ENCODE measurements around the gene ATAD3C.

DNA sequence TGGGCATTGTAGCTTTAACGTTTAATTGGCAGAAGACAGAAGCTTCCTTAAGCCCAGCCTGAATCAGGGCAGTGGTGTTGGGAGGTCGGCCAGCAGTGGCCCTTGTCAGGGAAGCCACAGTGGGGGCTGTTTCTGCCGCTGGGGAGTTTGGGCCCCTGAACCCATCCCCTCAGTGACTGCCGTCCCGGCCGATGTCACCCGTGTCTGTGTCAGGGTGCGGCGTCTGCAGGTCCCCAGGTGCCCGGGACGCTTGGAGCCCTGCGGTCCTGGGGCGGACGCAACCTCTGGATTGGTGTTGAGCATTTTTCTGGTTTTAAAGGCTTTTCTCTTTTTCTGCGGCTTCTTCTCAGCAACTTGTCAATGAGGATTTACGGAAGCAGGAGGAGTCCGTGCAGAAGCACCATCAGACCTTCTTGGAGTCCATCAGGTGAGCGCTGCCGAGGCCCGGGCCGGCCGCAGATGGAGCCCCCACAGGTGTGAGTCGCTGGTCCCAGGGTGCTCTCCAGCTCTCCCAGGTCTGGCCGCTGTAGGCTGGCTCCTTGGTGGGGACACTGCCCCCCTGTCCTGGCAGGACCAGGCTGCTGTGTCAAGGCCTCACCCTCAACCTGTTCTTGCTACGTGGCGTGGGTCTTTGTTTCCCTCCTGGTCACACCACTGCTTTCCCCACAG is 2.3 kb downstream of the ATAD3C start:
- TF ChIP-seq, protein P1, sequence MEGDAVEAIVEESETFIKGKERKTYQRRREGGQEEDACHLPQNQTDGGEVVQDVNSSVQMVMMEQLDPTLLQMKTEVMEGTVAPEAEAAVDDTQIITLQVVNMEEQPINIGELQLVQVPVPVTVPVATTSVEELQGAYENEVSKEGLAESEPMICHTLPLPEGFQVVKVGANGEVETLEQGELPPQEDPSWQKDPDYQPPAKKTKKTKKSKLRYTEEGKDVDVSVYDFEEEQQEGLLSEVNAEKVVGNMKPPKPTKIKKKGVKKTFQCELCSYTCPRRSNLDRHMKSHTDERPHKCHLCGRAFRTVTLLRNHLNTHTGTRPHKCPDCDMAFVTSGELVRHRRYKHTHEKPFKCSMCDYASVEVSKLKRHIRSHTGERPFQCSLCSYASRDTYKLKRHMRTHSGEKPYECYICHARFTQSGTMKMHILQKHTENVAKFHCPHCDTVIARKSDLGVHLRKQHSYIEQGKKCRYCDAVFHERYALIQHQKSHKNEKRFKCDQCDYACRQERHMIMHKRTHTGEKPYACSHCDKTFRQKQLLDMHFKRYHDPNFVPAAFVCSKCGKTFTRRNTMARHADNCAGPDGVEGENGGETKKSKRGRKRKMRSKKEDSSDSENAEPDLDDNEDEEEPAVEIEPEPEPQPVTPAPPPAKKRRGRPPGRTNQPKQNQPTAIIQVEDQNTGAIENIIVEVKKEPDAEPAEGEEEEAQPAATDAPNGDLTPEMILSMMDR (IDR thresholded peaks at IDR 0.05) = no peak
- TF ChIP-seq RCOR1 (IDR thresholded peaks at IDR 0.05; ENCODE audit: low read depth, low read length) = no peak
- TF ChIP-seq SREBF2 (IDR thresholded peaks at IDR 0.05) = no peak
- no peak for TF ChIP-seq ESRRA (IDR thresholded peaks at IDR 0.05; ENCODE audit: borderline replicate concordance, low read length)
- TF ChIP-seq POLR2A (IDR thresholded peaks at IDR 0.05; ENCODE audit: low read length) = no peak
- TF ChIP-seq ZFP36 (IDR thresholded peaks at IDR 0.05; ENCODE audit: borderline replicate concordance, partially characterized antibody) = no peak
- TF ChIP-seq EP300 (IDR thresholded peaks at IDR 0.05) = no peak
- TF ChIP-seq HDAC2 (IDR thresholded peaks at IDR 0.05) = no peak
- TF ChIP-seq KDM5A (IDR thresholded peaks at IDR 0.05) = no peak
- no peak for TF ChIP-seq CHD2 (IDR thresholded peaks at IDR 0.05; ENCODE audit: low read length, partially characterized antibody)
- TF ChIP-seq, protein P2, sequence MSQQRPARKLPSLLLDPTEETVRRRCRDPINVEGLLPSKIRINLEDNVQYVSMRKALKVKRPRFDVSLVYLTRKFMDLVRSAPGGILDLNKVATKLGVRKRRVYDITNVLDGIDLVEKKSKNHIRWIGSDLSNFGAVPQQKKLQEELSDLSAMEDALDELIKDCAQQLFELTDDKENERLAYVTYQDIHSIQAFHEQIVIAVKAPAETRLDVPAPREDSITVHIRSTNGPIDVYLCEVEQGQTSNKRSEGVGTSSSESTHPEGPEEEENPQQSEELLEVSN (IDR thresholded peaks at IDR 0.05; ENCODE audit: borderline replicate concordance, low read depth) = no peak
- TF ChIP-seq, protein P3, sequence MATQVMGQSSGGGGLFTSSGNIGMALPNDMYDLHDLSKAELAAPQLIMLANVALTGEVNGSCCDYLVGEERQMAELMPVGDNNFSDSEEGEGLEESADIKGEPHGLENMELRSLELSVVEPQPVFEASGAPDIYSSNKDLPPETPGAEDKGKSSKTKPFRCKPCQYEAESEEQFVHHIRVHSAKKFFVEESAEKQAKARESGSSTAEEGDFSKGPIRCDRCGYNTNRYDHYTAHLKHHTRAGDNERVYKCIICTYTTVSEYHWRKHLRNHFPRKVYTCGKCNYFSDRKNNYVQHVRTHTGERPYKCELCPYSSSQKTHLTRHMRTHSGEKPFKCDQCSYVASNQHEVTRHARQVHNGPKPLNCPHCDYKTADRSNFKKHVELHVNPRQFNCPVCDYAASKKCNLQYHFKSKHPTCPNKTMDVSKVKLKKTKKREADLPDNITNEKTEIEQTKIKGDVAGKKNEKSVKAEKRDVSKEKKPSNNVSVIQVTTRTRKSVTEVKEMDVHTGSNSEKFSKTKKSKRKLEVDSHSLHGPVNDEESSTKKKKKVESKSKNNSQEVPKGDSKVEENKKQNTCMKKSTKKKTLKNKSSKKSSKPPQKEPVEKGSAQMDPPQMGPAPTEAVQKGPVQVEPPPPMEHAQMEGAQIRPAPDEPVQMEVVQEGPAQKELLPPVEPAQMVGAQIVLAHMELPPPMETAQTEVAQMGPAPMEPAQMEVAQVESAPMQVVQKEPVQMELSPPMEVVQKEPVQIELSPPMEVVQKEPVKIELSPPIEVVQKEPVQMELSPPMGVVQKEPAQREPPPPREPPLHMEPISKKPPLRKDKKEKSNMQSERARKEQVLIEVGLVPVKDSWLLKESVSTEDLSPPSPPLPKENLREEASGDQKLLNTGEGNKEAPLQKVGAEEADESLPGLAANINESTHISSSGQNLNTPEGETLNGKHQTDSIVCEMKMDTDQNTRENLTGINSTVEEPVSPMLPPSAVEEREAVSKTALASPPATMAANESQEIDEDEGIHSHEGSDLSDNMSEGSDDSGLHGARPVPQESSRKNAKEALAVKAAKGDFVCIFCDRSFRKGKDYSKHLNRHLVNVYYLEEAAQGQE (IDR thresholded peaks at IDR 0.05) = no peak

Data from A549 (cell line).